Psoas muscle (tissue), 8 donors: ENCODE results near the gene ATAD2B. TPM values are rescaled to one million over a fixed set of nuclear protein-coding genes. Genes with fewer than 3 reads are reported as not detected.

Experiments used
- ATAC-seq, 4 donors: fragments of 200-7000 bp; cut with Tn5 transposase; one replicate each; pipeline ENCODE4 v1.9.1; 2020; ENCODE audit warnings: moderate library complexity in 3 of 4, mild to moderate bottlenecking in 2 of 4
- DNase-seq, 2 donors: peaks; one replicate each; pipeline ENCODE4 v3.0.0-alpha.2; 2020
- H3K27ac ChIP-seq: fragments of 200-600 bp; one replicate; pipeline ENCODE4 v1.8.0; 2022
- H3K27me3 ChIP-seq, 3 donors: fragments of 200-600 bp in 1 of 3; one replicate each; pipeline versions ENCODE4 v1.6.1 to v1.8.0; 2013 to 2022; ENCODE audit warnings: low read length in 2 of 3, mild to moderate bottlenecking in 2 of 3, moderate library complexity in 1 of 3; ENCODE audit not compliant: insufficient read depth in 3 of 3
- H3K36me3 ChIP-seq, 2 donors: fragments of 200-600 bp in 1 of 2; one replicate each; pipeline versions ENCODE4 v1.6.1 to v1.8.0; 2013 to 2022; ENCODE audit warnings: low read depth in 1 of 2, mild to moderate bottlenecking in 1 of 2, moderate library complexity in 1 of 2; ENCODE audit not compliant: insufficient read depth in 1 of 2
- H3K4me1 ChIP-seq: fragments of 200-600 bp; one replicate; pipeline ENCODE4 v1.8.0; 2022
- H3K4me3 ChIP-seq: fragments of 200-600 bp; one replicate; pipeline ENCODE4 v1.8.0; 2022; ENCODE audit warnings: mild to moderate bottlenecking
- H3K9me3 ChIP-seq: fragments of 200-600 bp; one replicate; pipeline ENCODE4 v1.8.0; 2022
- CTCF ChIP-seq: fragments of 200-600 bp; IDR thresholded peaks from one replicate; pipeline ENCODE4 v1.8.0; 2022; ENCODE audit warnings: antibody characterized with exemption
- WGBS, 3 donors: extraction: QIAGEN DNeasy Blood & Tissue Kit; methylation state at CpG; one replicate each; pipeline versions ENCODE4 v1.1.6 to v1.1.7; 2013; 5-methylcytosine and 5-hydroxymethylcytosine counted together
- intact Hi-C, 2 donors: fragments of 100-400 bp; cut with DNase I; formaldehyde crosslinking; loops; one replicate each; pipeline versions ENCODE4 v1.11.0 to v1.14.2; 2022
- polyA plus RNA-seq, 3 donors: library from polyadenylated mRNA; stranded (reverse); fragments of 200-250 nt; gene quantifications; one replicate each; pipeline ENCODE4 v1.2.3, GENCODE V29; 2013
- total RNA-seq, 4 donors: library from RNA; stranded (reverse); fragmentation: NEBNext Ultra II Directional in 2 of 4; extraction: Animal tissue kit (Norgen Biotek cat#: 25700) in 2 of 4; gene quantifications; one replicate each; pipeline versions ENCODE4 v1.2.1 to v1.2.4, GENCODE V29; 2021 to 2023
- donor health status: healthy with polysubstance abuse.
- donor health status: DM: no; HTN: no; CAD: no; lungs with moderate emphysema.
- donor health status: Bipolar disorder and iron deficiency.
- donor health status: healthy.
- donor health status: DM: yes; HTN: yes; CAD: no.
- donor health status: DM: no; HTN: no; CAD: no.
- donor health status: DM: no; HTN: no; CAD: no.
- donor health status: DM: yes; HTN: yes; CAD: no.

Gene ATAD2B
- total and polyA plus RNA-seq, 7 donors = 2.6 to 12.5 (median 7.7) TPM

- intact Hi-C loops = no loop called here
- peaks cover 6 to 39% of the 10 kb centered on the region in 2 donors for H3K36me3 ChIP-seq
- ATAC-seq (peak in 1 of 4 donors; percentile 17), DNase-seq (no peak)
- no peaks in the 10 kb centered on the region for H3K27me3 ChIP-seq
- WGBS, 3 donors = 87 to 97% (median 95%) methylated on average over 5 of the region's 5 CpGs
- no peak overlapping the region for H3K4me3 ChIP-seq
- no peak overlapping the region for H3K27ac ChIP-seq
- no peaks in the 10 kb centered on the region for H3K9me3 ChIP-seq
- TF ChIP-seq CTCF = no peak
- H3K4me1 ChIP-seq = no peaks in the 10 kb centered on the region
These were observed 158.9 kb downstream of the ATAD2B start for GRCh38 chr2:23767876-23768621.

- Histone ChIP-seq H3K4me3 (no peak overlapping the region), H3K4me1 (peaks cover 17% of the 10 kb centered on the region), H3K27ac (no peak overlapping the region), H3K27me3 (no peaks in the 10 kb centered on the region), H3K9me3 (no peaks in the 10 kb centered on the region), H3K36me3 (peaks cover 0 to 26% of the 10 kb centered on the region in 2 donors)
- 84 to 90% (median 89%) methylated on average over 3 of the region's 3 CpGs for WGBS, 3 donors
- no peak for TF ChIP-seq CTCF
- no peak for ATAC-seq
- no peak for DNase-seq
- intact Hi-C loops = loop anchor here in 1 of 2 donors (5.0 kb wide), 1 partner anchor 125 kb away; no protein-coding TSS in a partner anchor
These were observed 164.8 kb downstream of the ATAD2B start for GRCh38 chr2:23762141-23762540.

DNA sequence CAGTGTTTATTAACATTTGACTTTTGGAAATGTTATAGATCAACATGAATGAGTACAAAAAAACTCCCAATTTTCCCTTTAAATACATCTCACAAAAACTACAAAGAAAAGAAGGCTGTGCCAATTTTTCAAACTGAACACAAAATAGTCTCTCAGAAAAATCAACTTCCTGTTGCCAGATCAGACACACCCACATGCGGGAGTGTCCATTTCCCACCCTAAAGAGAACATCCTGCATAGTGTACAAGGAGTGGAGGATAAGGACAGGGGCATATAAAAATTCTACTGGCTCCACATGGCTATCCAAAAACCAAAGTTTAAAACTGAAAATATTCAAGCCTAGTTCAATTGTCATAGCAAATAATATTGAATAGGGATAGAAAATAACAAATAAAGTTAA, 165.3 kb downstream of the ATAD2B start:
- Histone ChIP-seq H3K27me3 (no peaks in the 10 kb centered on the region), H3K4me1 (peaks cover 22% of the 10 kb centered on the region), H3K9me3 (no peaks in the 10 kb centered on the region), H3K36me3 (peaks cover 0 to 28% of the 10 kb centered on the region in 2 donors), H3K4me3 (no peak overlapping the region), H3K27ac (no peak overlapping the region)
- ATAC-seq (no peak), DNase-seq (no peak)
- no peak for TF ChIP-seq CTCF
- 43 to 61% (median 56%) methylated on average over 1 of the region's 1 CpG for WGBS, 3 donors
- intact Hi-C loops = loop anchor here in 1 of 2 donors (5.0 kb wide), 1 partner anchor 124 kb away; no protein-coding TSS in a partner anchor

- peak in 3 of 4 donors; percentile 27 to 63 (median 37) for ATAC-seq
- WGBS, 3 donors = 56 to 72% (median 57%) methylated on average over 4 of the region's 4 CpGs
- Histone ChIP-seq H3K36me3 (peaks cover 0 to 28% of the 10 kb centered on the region in 2 donors), H3K4me1 (peaks cover 25% of the 10 kb centered on the region), H3K4me3 (no peak overlapping the region), H3K27me3 (no peaks in the 10 kb centered on the region), H3K9me3 (no peaks in the 10 kb centered on the region), H3K27ac (no peak overlapping the region)
- no peak for DNase-seq
- intact Hi-C loops = loop anchor here in 1 of 2 donors (5.0 kb wide), 1 partner anchor 123 kb away; no protein-coding TSS in a partner anchor
- TF ChIP-seq CTCF = peak; percentile 51
These were observed 166.2 kb downstream of the ATAD2B start for GRCh38 chr2:23760736-23761135.
